GM15510 (cell line): ENCODE data around the gene PRR19.

Source experiments
- POLR2A ChIP-seq: IDR thresholded peaks from 3 replicates; pipeline ENCODE4 v1.6.1; 2011; ENCODE audit warnings: borderline replicate concordance; ENCODE audit not compliant: insufficient read length; ENCODE audit errors: extremely low read depth

The PRR19 gene

GRCh38 chr19:42295831-42296525 is 6.0 kb upstream of the PRR19 start:
- peak; percentile 17 for TF ChIP-seq POLR2A

GRCh38 chr19:42297039-42297438 is 4.9 kb upstream of the PRR19 start:
- peak; percentile 11 for TF ChIP-seq POLR2A

GRCh38 chr19:42303101-42303464 is 1.2 kb downstream of the PRR19 start:
- no peak for TF ChIP-seq POLR2A

GRCh38 chr19:42303876-42304275 is 1.9 kb downstream of the PRR19 start:
- TF ChIP-seq POLR2A, result no peak

- no peak for TF ChIP-seq POLR2A
Measured at GRCh38 chr19:42306646-42307045, 4.7 kb downstream of the PRR19 start.

- TF ChIP-seq POLR2A, result no peak
Measured at GRCh38 chr19:42309686-42310085, 7.8 kb downstream of the PRR19 start.

GRCh38 chr19:42311657-42312056 is 9.7 kb downstream of the PRR19 start:
- TF ChIP-seq POLR2A, result no peak

GRCh38 chr19:42312370-42312769 is 10.4 kb downstream of the PRR19 start:
- TF ChIP-seq POLR2A, result no peak

GRCh38 chr19:42313096-42313839 is 11.3 kb downstream of the PRR19 start, which contains the start of gene TMEM145:
Gene TMEM145, plus strand, starts transcription at chr19:42313309. Its CDS starts 68 bp downstream, at chr19:42313377.
- no peak for TF ChIP-seq POLR2A

- TF ChIP-seq POLR2A, result no peak
Measured at GRCh38 chr19:42313840-42314755, 12.2 kb downstream of the PRR19 start.

- no peak for TF ChIP-seq POLR2A
Measured at GRCh38 chr19:42315024-42315423, 13.1 kb downstream of the PRR19 start.

- TF ChIP-seq POLR2A, result peak; percentile 50
Measured at GRCh38 chr19:42316223-42317211, 14.6 kb downstream of the PRR19 start.

GRCh38 chr19:42317535-42317934 is 15.6 kb downstream of the PRR19 start:
- TF ChIP-seq POLR2A, result no peak

- TF ChIP-seq POLR2A, result no peak
Measured at GRCh38 chr19:42322305-42322704, 20.4 kb downstream of the PRR19 start.
